ENCODE data around the gene TMEM245.

GRCh38 chr9:109122726-109123621 lies 3.2 kb upstream of the TMEM245 start:
- no peak for TF ChIP-seq POLR2A (IDR thresholded peaks at IDR 0.05; ENCODE audit: low read length)
- TF ChIP-seq CTCF (IDR thresholded peaks at IDR 0.05): no peak
- TF ChIP-seq ESRRA (IDR thresholded peaks at IDR 0.05; ENCODE audit: borderline replicate concordance, low read length): no peak
- TF ChIP-seq MAX (IDR thresholded peaks at IDR 0.05): no peak
- no peak for TF ChIP-seq ELK1 (IDR thresholded peaks at IDR 0.05; ENCODE audit: low read depth, low read length)
